ENCODE results near the gene DACT2.

Gene DACT2

GRCh38 chr6:168307695-168308021, 11.9 kb downstream of the DACT2 start:
- no peak for TF ChIP-seq ZNF274 (IDR thresholded peaks at IDR 0.05; ENCODE audit: low read depth, low read length)
- no peak overlapping the region for H3K4me3 ChIP-seq (ENCODE audit: low read length)

GRCh38 chr6:168307015-168307694, 12.4 kb downstream of the DACT2 start:
- no peak for TF ChIP-seq ZNF274 (IDR thresholded peaks at IDR 0.05; ENCODE audit: low read depth, low read length)
- no peak overlapping the region for H3K4me3 ChIP-seq (ENCODE audit: low read length)

DNA sequence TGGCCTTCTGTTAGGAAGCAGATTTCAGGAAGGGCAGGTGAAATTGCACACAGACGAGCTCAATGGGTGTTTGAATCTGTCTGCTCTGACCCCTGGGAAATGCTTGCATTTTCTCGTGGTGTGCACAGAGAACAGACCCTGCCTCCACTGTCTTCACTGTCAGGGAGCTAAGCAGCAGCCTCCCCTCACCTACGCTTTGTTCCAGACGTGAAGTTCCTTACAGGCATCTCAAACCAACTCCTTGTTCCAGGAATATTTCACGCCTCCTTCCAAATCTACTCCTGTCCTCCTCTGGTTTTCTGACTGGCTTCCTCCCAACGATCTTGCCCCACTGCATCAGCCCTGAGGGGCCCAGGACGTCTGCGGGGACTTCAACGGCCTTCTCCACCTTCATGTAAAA, 13.7 kb downstream of the DACT2 start:
- no peak for TF ChIP-seq ZNF274 (IDR thresholded peaks at IDR 0.05; ENCODE audit: low read depth, low read length)
- no peak overlapping the region for H3K4me3 ChIP-seq (ENCODE audit: low read length)

DNA sequence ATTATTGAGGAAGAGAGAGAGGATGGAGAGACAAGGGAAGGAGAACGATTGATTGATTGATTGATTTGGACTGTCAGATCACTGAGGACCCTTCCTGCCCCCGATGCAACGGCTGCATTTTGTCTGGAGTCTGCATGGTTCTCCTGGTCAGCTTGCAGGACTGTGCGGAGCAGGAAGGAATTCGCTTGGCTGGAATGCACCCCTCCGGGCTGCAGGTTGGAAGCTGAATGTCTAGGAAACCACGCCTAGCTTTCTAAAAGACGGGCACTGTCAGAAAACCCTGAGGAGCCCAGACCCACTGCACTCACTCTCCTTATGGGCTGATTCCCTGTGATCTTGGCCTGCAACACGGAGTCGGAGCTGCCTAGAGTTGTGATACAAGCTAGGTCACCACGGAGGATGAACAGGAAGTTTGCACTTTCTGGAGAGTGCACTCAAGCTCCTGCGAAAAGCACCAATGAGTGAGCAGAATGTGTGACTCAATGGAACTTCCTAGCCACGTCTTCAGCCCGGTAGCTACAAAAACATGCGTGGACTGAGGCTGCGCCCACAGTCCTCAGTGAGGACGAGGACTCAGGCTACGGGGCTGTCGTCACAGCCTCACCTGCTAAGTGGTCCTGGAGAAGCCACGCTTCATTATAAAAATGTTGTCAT, 14.4 kb downstream of the DACT2 start:
- no peak for TF ChIP-seq ZNF274 (IDR thresholded peaks at IDR 0.05; ENCODE audit: low read depth, low read length)
- no peak overlapping the region for H3K4me3 ChIP-seq (ENCODE audit: low read length)

- TF ChIP-seq ZNF274 (IDR thresholded peaks at IDR 0.05; ENCODE audit: low read depth, low read length), result no peak
- H3K4me3 ChIP-seq (ENCODE audit: low read length), result no peak overlapping the region
Observed at GRCh38 chr6:168304752-168305015, 14.9 kb downstream of the DACT2 start.

GRCh38 chr6:168303982-168304751, 15.4 kb downstream of the DACT2 start:
- TF ChIP-seq ZNF274 (IDR thresholded peaks at IDR 0.05; ENCODE audit: low read depth, low read length), result no peak
- H3K4me3 ChIP-seq (ENCODE audit: low read length), result no peak overlapping the region

GRCh38 chr6:168302534-168302933, 17.0 kb downstream of the DACT2 start:
- no peak for TF ChIP-seq ZNF274 (IDR thresholded peaks at IDR 0.05; ENCODE audit: low read depth, low read length)
- no peak overlapping the region for H3K4me3 ChIP-seq (ENCODE audit: low read length)

GRCh38 chr6:168301648-168302398, 17.8 kb downstream of the DACT2 start:
- no peak overlapping the region for H3K4me3 ChIP-seq (ENCODE audit: low read length)
- TF ChIP-seq ZNF274 (IDR thresholded peaks at IDR 0.05; ENCODE audit: low read depth, low read length), result no peak

DNA sequence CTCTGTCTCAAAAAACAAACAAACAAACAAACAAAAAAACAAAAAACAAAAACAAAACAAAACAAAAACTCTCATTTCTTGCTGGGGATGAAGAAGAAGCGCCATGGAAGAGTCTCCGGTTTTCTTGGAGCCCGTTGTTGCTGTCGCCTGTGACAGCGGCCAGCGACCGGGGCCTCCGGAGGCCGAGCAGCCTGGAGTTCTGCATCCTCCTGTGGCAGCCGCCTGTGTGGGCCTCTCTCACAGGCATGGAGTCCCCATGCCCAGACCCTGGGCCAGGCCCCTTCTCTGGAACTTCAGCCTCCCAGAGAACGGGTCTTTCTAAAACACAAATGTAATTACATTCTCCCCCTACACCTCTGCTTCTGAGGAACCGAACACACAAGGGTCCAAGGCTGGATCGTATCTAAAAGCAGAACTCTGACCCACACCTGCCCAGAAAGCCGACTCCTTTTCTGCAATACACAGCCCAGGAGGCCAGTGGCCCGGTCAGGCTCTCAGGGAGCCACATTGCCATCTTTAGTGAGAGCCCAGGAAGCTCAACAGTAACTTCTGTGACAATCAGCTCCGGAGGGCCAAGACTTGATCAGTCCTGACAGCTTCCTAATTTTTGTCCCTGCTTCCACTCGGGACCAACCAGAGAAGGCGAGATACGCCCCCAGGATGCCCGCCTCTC, 18.5 kb downstream of the DACT2 start:
- TF ChIP-seq ZNF274 (IDR thresholded peaks at IDR 0.05; ENCODE audit: low read depth, low read length), result no peak
- no peak overlapping the region for H3K4me3 ChIP-seq (ENCODE audit: low read length)

DNA sequence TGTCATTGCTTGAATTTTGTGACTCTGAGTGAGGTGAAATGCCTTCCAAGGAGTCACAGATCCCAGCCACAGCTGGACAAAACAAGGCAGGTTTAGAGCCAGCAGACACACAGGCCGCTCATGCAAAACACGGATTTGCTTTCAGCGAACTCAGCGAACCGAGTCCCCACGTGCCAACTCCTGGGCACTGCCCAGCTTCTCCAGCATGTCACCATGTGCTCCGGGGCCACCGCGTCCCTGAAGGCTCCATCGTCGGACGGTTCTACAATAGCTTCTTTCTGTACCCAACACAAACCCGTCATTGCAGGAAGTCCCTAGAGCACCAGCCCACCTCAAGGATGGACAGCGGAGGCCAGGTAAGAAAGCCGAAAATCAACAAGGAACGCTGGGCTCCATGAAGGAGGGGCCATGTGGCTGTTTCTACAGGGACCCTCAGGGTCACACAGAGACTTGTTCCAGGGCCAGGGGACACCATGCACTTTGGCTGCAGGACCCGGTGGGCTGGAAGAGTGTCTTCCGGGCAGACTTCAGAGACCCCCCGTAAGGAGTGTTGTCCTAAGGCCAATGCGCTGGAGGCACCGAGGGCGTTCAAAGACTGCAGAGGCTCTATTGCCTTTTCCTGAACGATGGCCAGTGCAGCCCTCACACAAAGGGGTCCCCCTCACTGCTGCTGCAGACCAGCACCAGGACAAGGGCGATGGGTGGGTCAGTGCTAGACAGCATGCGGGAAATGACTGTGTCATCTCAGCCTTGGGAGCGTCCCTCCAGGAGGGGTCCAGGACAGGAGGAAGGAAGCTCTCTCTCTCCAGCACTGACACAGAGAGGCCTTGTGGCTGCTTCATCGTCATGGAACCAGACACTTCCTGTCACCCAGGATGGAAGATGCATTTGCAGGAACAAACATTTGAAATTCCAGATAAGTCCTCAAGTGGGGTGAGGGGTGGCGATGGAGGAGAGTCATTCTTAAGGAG, 19.8 kb downstream of the DACT2 start:
- TF ChIP-seq ZNF274 (IDR thresholded peaks at IDR 0.05; ENCODE audit: low read depth, low read length), result no peak
- H3K4me3 ChIP-seq (ENCODE audit: low read length), result no peak overlapping the region

DNA sequence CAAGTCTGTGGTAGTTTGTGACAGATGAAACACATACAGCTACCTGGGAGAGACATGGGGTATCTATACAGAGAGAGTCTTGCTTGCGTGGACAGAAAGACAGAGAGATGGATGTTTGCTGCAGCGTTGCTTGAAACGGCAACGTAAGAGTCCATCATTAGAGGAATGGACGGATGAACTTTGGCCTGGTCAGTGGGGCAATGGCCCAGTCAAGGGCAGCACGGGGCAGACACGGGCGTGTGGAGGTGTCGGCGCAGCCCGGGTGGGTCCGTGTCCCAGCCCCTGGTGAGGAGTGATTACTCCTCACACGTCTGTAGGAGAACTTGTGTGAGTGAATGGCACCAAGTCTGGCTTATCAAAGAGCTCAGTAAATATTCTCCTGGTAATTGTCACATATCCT, 21.9 kb downstream of the DACT2 start:
- no peak for TF ChIP-seq ZNF274 (IDR thresholded peaks at IDR 0.05; ENCODE audit: low read depth, low read length)
- no peak overlapping the region for H3K4me3 ChIP-seq (ENCODE audit: low read length)

DNA sequence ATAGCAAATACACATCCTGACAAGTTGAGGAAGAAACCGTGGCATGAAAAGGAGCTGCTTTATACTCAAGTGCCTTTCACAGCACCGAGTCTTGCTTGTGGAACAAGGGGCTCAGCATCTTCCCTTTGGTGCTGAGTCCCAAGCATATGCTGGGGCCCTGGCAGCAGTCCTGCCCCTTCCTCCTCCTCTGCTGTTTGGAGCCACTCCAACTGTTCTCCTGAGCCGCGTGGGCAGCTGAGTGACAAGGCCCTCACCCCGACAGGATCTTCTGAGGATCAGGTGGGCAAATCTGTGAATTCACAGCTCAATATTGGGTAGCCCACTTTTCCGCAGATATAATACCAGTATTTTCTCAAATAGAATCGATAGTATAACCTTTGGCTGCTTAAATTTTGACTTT, 24.7 kb downstream of the DACT2 start:
- no peak overlapping the region for H3K4me3 ChIP-seq (ENCODE audit: low read length)
- no peak for TF ChIP-seq ZNF274 (IDR thresholded peaks at IDR 0.05; ENCODE audit: low read depth, low read length)
